GM18508 (cell line): ENCODE measurements around the gene DUSP12.

Experiments used
- ATAC-seq: cut with Tn5 transposase; IDR thresholded peaks from one replicate; pipeline ENCODE4 v1.9.1; 2021; ENCODE audit warnings: moderate number of reproducible peaks; ENCODE audit not compliant: insufficient read depth, unreplicated experiment

Gene DUSP12

DNA sequence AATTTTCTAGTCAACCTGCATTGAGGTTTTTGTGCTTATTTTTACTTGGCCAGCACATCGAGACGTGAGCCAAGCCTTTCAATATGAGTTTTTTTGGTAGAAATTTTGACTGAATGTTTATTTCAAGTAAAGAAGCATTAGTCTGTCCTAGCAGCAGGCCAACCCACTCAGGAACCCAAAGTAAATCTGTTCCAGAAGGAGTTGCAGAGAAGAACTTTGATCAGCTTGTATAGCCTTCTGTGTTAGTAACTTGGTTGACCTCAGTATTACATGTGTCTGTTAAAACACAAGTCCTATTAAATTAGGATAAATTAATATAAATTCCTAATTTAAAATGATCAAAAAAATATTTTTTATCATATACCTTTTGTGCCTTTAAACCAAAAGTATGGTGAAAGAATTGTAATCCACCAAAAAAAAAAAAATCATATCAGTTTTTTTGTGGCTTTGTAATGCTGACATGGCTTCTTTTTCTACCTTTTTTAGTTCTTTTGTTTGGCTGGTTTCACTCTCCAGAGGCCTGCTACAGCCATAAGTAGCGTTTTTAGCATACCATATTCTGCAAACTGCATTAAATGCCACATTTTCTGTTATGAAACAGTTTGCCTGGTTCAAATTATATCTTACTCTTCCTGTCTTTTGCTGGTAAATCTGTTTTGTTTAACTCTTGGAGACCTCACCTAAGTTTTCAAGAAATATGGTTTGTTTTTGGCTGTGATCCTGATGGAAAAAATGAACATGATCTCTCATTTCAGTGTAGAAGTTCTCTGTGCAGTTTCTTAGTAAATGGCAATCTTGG, 56.0 kb downstream of the DUSP12 start:
- ATAC-seq = no peak
